HT1080 (cell line): Measurements from ENCODE around the gene TWNK. TPM values are rescaled to one million over a fixed set of nuclear protein-coding genes. Genes with fewer than 3 reads are reported as not detected.

ENCODE experiments used
- small RNA-seq: library from RNA; depleted of rRNA; stranded (forward); fragments of <200 nt; gene quantifications from one replicate; pipeline ENCODE3, GENCODE V24; 2014
- total RNA-seq: library from RNA; depleted of rRNA; stranded (reverse); fragments of >200 nt; shearing (Covaris generic); gene quantifications from 2 replicates; pipeline ENCODE4 v1.2.3, GENCODE V29; 2014; rRNA removed

The TWNK gene
- total RNA-seq, 1 experiment from 2014 or later, result 35.9 TPM

Small RNA genes lying within 50 kb of the gene (small RNA-seq; reads per million reads assigned to genes)
- gene MIR608, result not detected

Other genes starting within 250 kb of the TWNK start
- gene PAX2, start 242.0 kb upstream of the TWNK start, total RNA-seq, result not detected in 2 replicates
- gene SLF2, start 74.6 kb upstream of the TWNK start, total RNA-seq, result 15.7 and 17.4 TPM in 2 replicates
- gene SEMA4G, start 18.0 kb upstream of the TWNK start, total RNA-seq, result 0.53 and 2.9 TPM in 2 replicates
- gene MRPL43, start within 50 bp of the TWNK start, total RNA-seq, result 120 and 146 TPM in 2 replicates
- 51.8 and 62.1 TPM in 2 replicates for gene LZTS2, start 12.3 kb downstream of the TWNK start, total RNA-seq
- gene PDZD7, start 43.6 kb downstream of the TWNK start, total RNA-seq, result 0.80 and 1.6 TPM in 2 replicates
- gene SFXN3, start 43.7 kb downstream of the TWNK start, total RNA-seq, result 70.2 and 76.3 TPM in 2 replicates
- 13.4 and 14.0 TPM in 2 replicates for gene KAZALD1, start 74.4 kb downstream of the TWNK start, total RNA-seq
- gene TLX1, start 143.8 kb downstream of the TWNK start, total RNA-seq, result not detected in 2 replicates
- not detected in 2 replicates for gene LBX1, start 241.9 kb downstream of the TWNK start, total RNA-seq